Measurements from ENCODE around the gene SLC6A16.
"Not testable (repeated sequence)": the region's sequence is repeated elsewhere in the genome, so short reads cannot be mapped to it uniquely, and the experiment has no call there.

SLC6A16 gene

DNA sequence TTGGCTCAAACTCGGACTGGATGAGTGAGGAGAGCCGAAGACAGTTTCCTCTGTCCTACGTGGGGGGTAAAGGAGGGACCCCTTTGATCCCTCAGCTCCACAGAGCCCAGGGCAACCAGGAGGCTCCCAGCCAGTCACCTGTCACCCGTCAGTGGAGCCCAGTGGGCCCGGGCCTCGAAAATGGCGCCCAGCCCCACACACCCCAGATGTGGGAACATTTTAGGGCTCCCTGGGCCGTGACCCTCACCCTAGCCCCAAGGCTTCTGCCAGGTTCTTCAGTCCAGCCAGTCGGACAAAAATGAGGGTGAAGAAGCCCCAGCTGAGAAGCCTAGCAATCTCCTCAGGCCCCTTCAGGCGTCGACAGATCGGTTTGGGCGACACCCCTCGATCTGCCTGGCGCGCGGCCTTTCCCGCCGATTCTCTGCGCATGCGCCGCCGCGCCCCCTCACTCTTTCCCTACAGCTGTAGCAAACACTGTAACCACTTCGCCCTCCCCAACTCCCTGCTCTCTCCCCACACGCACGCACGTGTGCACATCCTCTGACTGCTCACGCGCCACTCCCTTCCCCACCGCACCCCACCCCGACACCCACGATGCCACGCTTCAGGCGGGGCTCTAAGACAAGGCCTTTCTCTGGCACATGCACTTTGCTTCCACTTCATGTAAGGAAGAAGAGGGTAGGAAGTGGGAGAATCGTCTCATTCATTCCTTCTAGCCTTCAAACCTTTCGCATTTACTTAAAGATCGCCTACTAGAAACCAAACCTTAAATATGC lies at the start of gene SLC6A16:
Gene SLC6A16 (minus strand): TSS at position 391 of the 776 bp plus-strand sequence. CDS start 13,844 bp downstream, outside the sequence.
- no peak for ATAC-seq
- DNase-seq (ENCODE audit: low spot score in 2 of 2), result peak in 1 of 2 donors; percentile 38
- Mint-ChIP-seq H3K4me3 (no peak within 1 kb of the TSS), H3K27ac (no peak within 1 kb of the TSS), H3K36me3 (peaks cover 12% of the 10 kb centered on the region), H3K4me1 (peaks cover 28% of the 10 kb centered on the region), H3K9me3 (no peaks in the 10 kb centered on the region)

DNA sequence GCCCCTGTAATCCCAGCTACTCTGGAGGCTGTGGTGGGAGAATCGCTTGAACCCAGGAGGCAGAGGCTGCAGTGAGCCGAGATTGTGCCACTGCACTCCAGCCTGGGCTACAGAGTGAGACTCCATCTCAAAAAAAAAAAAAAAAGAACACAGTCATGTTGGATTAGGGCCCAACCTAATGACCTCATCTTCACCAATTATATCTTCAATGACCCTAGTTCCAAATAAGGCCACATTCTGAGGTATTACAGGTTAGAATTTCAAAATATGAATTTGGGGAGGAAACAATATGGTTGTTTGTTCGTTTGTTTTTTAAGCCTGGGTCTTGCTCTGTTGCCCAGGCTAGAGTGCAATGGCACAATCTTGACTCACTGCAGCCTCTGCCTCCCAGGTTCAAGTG lies 48.2 kb upstream of the SLC6A16 start:
- not testable (repeated sequence) for DNase-seq (ENCODE audit: low spot score in 2 of 2); ATAC-seq; H3K9me3 Mint-ChIP-seq; H3K27ac Mint-ChIP-seq; H3K36me3 Mint-ChIP-seq; H3K4me1 Mint-ChIP-seq; H3K4me3 Mint-ChIP-seq

DNA sequence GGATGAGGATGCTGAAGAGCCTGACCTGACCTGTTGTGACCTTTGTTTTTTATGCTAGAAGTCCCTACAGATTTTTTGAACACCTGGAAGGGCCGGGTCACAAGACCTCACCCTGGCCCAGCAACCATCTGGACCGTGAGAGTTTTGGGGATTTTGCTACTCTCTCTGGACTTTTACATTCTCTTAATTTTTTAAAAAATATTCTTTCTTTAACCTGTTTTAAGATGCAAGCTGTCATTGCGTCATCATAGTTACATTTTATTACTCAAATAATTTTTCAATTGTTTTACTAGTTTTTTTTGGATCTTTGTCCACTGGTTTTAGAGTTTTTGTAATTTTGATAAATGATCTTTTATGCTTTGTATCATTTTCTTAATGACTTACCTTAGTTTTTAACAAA lies 46.2 kb upstream of the SLC6A16 start:
- Mint-ChIP-seq H3K27ac (no peak overlapping the region), H3K36me3 (no peaks in the 10 kb centered on the region), H3K4me1 (no peaks in the 10 kb centered on the region), H3K9me3 (peaks cover 5% of the 10 kb centered on the region), H3K4me3 (no peak overlapping the region)
- ATAC-seq (no peak), DNase-seq (ENCODE audit: low spot score in 2 of 2) (no peak)

DNA sequence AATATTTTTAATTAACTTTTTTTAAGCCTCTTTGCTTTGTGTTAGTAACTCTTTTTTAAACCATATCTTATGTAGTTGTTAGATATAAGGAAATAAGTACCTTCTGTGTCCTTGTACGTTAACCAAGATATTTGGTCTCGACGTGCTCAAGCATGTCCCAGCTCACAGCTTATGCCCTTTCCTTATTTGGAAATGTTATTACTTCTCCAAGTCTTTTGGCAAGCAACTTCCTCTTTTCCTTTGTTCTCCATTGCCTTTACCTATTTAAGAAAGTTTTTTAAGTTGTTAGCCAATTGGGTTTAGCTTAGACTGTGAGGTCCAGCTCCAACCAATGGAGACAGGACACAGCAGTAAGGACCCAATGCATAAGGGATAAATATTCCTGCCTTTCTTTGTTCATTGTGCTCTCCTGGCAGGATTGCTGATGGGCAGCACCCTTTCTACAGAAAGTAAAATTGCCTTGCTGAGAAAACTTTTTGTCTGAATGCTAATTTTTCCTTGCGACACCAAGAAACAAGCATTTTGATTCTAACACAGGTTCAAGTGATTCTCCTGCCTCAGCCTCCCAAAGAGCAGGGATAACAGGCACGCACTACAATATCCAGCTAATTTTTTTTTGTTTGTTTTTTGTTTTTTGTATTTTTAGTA lies 43.8 kb upstream of the SLC6A16 start:
- no peak for ATAC-seq
- Mint-ChIP-seq H3K9me3 (peaks cover 5% of the 10 kb centered on the region), H3K4me1 (no peaks in the 10 kb centered on the region), H3K36me3 (no peaks in the 10 kb centered on the region), H3K27ac (no peak overlapping the region), H3K4me3 (no peak overlapping the region)
- no peak for DNase-seq (ENCODE audit: low spot score in 2 of 2)

DNA sequence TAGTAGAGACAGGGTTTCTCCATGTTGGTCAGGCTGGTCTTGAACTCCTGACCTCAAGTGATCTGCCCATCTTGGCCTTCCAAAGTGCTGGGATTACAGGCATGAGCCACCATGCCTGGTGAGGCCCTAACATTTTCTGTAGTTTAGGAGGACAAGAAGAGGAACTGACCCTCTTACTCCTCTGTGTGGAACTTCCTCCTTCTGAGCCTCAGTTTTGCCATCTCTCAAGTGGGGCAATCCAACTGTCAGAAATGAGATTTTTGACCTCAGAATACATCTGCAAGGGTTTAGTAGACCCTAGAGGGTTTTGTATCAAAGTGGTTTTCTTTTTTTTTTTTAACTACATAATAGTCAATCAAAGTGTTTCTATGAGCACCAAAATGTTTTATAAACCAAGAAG lies 41.1 kb upstream of the SLC6A16 start:
- no peak for ATAC-seq
- DNase-seq (ENCODE audit: low spot score in 2 of 2), result no peak
- no peaks in the 10 kb centered on the region for H3K4me1 Mint-ChIP-seq
- H3K9me3 Mint-ChIP-seq, result peaks cover 5% of the 10 kb centered on the region
- no peaks in the 10 kb centered on the region for H3K36me3 Mint-ChIP-seq
- H3K27ac Mint-ChIP-seq, result no peak overlapping the region
- H3K4me3 Mint-ChIP-seq, result no peak overlapping the region

DNA sequence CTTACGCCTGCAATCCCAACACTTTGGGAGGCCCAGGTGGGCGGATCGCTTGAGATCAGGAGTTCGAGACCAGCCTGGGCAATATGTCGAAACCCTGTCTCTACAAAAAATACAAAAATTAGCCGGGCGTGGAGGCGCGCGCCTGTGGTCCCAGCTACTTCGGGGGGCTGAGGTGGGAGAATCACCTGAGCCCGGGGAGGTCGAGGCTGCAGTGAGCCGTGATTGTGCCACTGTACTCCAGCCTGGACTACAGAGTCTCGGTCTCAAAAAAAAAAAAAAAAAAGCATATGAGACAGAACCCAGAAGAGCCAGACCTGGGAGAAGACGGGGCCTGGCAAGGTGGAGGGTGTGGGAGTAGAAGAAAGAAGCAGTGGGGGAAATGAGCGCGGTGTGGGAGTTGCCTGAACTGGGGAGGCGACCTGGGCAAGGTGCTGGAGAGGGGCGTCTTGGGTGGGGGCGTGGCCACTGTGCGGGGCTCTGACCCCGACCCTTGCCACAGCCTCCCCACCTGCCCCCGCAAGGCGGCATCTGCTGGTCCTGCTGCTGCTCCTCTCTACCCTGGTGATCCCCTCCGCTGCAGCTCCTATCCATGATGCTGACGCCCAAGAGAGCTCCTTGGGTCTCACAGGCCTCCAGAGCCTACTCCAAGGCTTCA lies 39.2 kb upstream of the SLC6A16 start:
- H3K4me3 Mint-ChIP-seq, result no peak overlapping the region
- H3K9me3 Mint-ChIP-seq, result peaks cover 3% of the 10 kb centered on the region
- DNase-seq (ENCODE audit: low spot score in 2 of 2), result no peak
- no peaks in the 10 kb centered on the region for H3K4me1 Mint-ChIP-seq
- H3K27ac Mint-ChIP-seq, result no peak overlapping the region
- ATAC-seq, result no peak
- H3K36me3 Mint-ChIP-seq, result no peaks in the 10 kb centered on the region

DNA sequence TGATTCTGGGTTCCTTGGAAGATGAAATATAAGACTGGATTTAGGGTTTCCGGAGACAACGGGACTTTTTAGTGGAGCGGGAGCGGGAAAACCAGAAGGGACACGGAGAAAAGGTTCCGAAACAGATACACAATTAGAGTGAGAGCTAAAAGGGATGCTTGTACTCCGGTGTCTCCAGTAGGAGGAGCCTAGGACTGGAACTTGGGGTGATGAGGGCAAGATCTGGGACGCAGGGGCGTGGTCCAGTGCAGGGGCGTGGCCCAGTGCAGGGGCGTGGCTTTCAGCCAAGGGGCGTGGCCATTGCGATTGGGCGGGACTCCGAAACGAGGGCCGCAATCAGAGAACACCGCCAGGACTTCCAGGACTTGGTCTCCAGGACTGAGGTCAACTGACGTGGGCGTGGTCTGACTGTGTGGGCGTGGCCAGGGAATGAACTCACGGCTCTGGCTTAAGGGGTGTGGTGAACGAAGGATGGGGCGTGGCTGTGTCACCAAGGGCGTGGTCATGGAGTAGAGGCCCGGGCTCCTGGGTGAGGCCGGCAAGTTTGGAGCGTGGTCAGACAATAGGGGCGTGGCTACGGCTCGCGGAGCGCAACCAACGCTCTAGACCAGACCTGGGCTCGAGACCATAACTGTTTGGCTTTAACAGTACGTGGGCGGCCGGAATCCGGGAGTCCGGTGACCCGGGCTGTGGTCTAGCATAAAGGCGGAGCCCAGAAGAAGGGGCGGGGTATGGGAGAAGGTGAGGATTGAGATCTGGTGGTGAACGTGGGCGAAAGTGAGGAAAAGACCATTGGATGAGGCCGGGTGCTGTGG lies 38.5 kb upstream of the SLC6A16 start, which contains the start of gene DKKL1:
Gene DKKL1 (plus strand): TSS at position 610 of the 815 bp plus-strand sequence. CDS start 122 bp downstream, at position 732.
- H3K4me1 Mint-ChIP-seq, result no peaks in the 10 kb centered on the region

DNA sequence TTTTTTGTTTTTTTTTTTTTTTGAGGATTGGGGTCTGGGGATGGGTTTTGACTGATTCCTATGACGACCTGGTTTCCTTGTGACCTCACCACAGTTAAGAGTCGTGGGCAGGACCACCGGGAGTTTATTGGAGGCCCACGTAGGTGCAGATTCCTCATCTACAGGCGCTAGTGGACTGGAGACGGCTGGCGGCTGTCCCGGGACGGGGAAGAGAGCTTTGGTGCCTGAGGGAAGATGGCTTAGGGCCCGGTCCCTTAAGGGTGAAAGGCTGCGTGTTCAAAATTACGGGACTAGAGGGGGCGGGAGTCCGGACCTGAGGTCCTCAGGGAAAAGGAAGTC lies 37.9 kb upstream of the SLC6A16 start:
- H3K9me3 Mint-ChIP-seq, result no peaks in the 10 kb centered on the region
- ATAC-seq (no peak), DNase-seq (ENCODE audit: low spot score in 2 of 2) (no peak)
- H3K27ac Mint-ChIP-seq, result no peak overlapping the region
- no peak overlapping the region for H3K4me3 Mint-ChIP-seq
- no peaks in the 10 kb centered on the region for H3K36me3 Mint-ChIP-seq
- no peaks in the 10 kb centered on the region for H3K4me1 Mint-ChIP-seq

More for the DNA sequence above, 38.5 kb upstream of the SLC6A16 start, which contains the start of gene DKKL1:
- Mint-ChIP-seq H3K27ac (no peak within 1 kb of the TSS), H3K4me3 (no peak within 1 kb of the TSS), H3K36me3 (no peaks in the 10 kb centered on the region), H3K9me3 (no peaks in the 10 kb centered on the region)
- ATAC-seq, result peak; percentile 86
- DNase-seq (ENCODE audit: low spot score in 2 of 2), result peak; percentile 76 to 93

DNA sequence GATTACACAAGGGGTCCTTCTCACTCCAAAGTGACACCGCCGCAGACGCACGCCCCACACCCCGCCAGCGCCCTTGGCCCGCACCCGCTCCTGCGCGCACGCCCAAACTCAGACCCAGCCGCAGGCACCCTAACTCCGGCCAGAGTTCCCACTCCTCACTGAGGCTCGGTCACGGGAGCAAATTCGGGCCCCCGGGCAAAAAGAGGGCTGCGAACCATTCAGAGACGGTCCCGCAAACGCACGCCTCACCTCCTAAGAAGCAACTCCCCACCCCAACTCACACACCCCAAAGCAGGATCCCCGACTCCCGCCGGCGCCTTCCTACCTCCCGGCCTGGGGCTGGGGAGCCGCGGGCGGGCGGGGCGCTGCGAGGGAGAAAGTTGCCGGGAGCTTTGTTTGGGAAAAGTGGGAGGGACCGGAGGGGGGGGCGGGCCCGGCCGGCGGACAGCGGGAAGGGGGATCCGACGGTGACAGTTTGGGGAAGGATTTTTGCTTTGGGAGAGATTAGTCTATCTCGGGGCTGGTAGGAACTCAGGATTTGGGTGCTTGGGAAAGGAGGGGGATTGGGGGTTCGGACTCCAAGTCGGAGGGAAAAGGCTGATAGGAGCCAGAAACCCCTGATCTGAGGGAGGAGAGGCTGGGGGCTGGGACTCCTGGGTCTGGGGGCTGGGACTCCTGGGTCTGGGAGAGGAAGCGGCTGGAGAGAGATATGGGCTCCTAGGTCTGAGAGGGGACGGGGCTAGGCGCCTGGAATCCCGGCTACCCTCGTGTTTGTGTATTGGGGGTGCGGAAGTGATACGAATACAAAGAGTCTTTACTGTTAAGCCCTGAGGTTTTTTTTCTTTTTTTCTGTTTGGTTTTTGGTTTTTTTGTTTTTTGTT lies 37.3 kb upstream of the SLC6A16 start, which contains the start of gene TEAD2:
Gene TEAD2 (minus strand): TSS at position 369 of the 881 bp plus-strand sequence. CDS start 2,341 bp downstream, outside the sequence.
- Mint-ChIP-seq H3K4me3 (no peak within 1 kb of the TSS), H3K36me3 (no peaks in the 10 kb centered on the region)
- ATAC-seq, result no peak

DNA sequence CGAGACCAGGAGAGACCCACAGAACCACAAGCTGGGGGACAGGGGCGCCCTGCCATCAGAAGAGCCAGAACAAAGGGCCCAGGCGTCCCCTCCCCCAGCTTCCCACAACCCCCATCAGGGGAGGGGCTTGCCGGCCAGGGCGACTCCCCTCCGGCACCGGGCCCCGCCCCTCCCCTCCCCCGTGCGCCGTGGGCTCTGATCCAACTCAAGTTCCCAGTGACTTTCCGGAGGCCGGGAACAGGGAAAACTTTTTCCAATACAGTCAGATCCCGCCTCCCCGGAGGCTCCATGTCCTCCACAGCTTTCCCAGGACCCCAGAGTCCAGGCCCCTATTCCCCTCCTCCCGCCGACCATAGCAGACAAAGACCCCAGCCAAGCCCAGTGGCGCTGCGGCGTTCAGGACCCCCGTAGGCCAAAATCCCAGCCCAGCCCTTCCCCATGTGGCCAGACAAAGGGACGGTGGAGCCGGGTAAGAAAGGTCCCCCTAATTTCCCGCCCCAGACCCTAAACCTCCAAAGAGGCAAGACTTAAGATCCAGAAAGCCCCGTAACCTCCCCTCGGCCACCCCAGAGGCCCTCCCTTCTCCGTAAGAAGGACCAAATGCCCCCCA lies 36.6 kb upstream of the SLC6A16 start:
- no peak overlapping the region for H3K27ac Mint-ChIP-seq

More for the DNA sequence above, 37.3 kb upstream of the SLC6A16 start, which contains the start of gene TEAD2:
- no peak for DNase-seq (ENCODE audit: low spot score in 2 of 2)
- H3K9me3 Mint-ChIP-seq, result no peaks in the 10 kb centered on the region
- H3K4me1 Mint-ChIP-seq, result no peaks in the 10 kb centered on the region
- no peak within 1 kb of the TSS for H3K27ac Mint-ChIP-seq

DNA sequence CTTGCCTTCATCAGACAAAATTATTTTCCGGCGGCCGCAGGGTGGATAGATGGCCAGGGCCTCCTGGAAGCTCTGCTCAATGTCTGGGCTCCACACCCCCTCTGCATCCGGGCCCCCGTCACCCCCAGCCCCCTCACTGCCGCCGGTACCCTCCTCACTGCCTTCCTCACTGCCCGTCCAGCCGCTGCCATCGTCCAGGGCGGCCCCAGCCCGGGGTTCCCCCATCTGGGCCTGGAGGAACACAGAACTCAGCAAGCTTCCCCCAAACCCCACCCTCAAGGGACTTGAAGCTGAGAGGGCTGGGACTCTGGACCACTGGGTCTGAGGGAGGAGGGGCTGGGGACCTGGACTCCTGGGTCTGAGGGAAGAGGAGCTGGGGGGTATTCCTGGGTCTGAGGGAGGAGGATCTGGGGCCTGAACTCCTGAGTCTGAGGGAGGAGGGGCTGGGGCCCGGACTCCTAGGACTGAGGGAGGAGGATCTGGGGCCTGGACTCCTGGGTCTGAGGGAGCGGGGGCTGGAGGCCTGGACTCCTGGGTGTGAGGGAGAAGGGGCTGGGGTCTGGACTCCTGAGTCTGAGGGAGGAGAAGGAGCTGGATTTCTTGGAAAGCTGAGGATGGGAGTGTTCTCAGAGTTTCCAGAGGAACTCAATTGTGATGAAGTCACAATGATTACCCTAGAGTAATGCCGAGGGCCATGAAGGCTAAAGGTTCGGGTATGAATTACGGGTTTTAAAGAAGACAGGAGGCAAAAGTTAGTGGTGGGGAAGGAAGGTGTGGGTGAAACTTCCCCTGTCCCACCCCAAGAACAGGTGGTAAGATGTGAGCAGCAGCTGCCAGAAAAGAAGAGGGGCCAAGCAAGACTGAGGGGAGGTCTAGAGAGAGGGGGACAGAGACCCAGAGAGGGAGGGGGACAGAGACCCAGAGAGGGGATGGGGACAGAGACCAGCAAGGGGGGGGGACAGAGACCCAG lies 35.1 kb upstream of the SLC6A16 start:
- H3K4me1 Mint-ChIP-seq, result peaks cover 19% of the 10 kb centered on the region
- H3K4me3 Mint-ChIP-seq, result no peak overlapping the region
- DNase-seq (ENCODE audit: low spot score in 2 of 2), result no peak
- ATAC-seq, result no peak
- H3K36me3 Mint-ChIP-seq, result no peaks in the 10 kb centered on the region
- no peak overlapping the region for H3K27ac Mint-ChIP-seq
- no peaks in the 10 kb centered on the region for H3K9me3 Mint-ChIP-seq

More for the DNA sequence above, 36.6 kb upstream of the SLC6A16 start:
- Mint-ChIP-seq H3K4me3 (no peak overlapping the region), H3K36me3 (no peaks in the 10 kb centered on the region), H3K9me3 (no peaks in the 10 kb centered on the region), H3K4me1 (peaks cover 7% of the 10 kb centered on the region)
- DNase-seq (ENCODE audit: low spot score in 2 of 2) (no peak), ATAC-seq (no peak)

DNA sequence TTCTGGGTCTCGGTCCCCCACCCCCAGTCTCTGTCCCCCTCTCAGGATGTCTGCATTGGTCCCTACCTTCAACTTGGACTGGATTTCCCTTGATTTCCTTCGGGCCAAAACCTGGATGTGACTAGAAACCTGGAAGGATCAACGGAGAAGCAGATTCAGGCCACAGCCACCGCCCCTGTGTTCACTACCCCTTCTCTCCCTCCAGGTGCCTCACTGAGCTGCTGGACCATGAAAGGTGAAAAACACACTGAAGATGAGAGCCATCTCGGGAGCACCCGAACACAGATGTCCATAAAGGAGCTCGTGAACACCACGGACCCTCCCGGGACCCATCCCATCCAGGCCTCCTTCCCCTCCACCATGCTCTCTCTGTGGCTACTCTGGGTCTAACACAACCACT lies 32.2 kb upstream of the SLC6A16 start:
- Mint-ChIP-seq H3K27ac (peak overlapping the region; percentile 45), H3K36me3 (no peaks in the 10 kb centered on the region), H3K9me3 (no peaks in the 10 kb centered on the region), H3K4me3 (no peak overlapping the region), H3K4me1 (peaks cover 19% of the 10 kb centered on the region)
- DNase-seq (ENCODE audit: low spot score in 2 of 2) (no peak), ATAC-seq (no peak)

DNA sequence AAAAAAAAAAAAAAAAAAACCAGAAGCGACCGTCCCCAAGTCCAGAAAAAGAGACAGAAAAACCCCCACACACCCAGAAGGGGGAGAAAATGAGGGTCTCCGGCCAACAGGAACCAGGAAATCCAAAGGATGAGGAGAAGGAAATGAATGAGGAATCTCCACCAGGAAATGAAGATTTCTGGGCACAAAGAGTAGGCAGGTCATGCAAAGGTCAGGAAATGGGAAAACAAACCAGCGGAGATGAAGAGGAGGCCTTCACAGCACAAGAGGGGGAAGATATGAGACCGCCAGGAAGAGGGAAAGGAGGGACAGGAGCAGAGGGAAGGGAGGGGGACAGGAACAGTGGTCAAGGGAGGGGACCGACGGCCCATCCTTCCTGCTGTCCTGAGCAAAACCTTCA lies 31.4 kb upstream of the SLC6A16 start:
- peak overlapping the region; percentile 56 for H3K27ac Mint-ChIP-seq
- H3K36me3 Mint-ChIP-seq, result no peaks in the 10 kb centered on the region
- H3K4me1 Mint-ChIP-seq, result peaks cover 19% of the 10 kb centered on the region
- H3K4me3 Mint-ChIP-seq, result no peak overlapping the region
- no peaks in the 10 kb centered on the region for H3K9me3 Mint-ChIP-seq
- ATAC-seq, result no peak
- DNase-seq (ENCODE audit: low spot score in 2 of 2), result no peak
